HEK293 (cell line): Measurements from ENCODE around the gene GPATCH3.

Experiments
- CTCF ChIA-PET: fragments of 350-600 bp; formaldehyde crosslinking; extraction: SDS; loops from one replicate; lab custom pipeline; 2021; ENCODE audit warnings: antibody characterized with exemption; lab: Yijun Ruan, JAX
- POLR2A ChIA-PET: fragments of 300-600 bp; formaldehyde crosslinking; extraction: SDS; loops from one replicate; lab custom pipeline; 2020; ENCODE audit warnings: antibody characterized with exemption, inconsistent platforms; lab: Yijun Ruan, JAX
- H3K27ac ChIP-seq: fragments of 200-500 bp; sonication (Bioruptor generic); 2 replicates; pipeline ENCODE4 v1.5.1; 2014; ENCODE audit warnings: low read depth, low read length, control low read depth, inconsistent platforms; ENCODE audit errors: extremely low read depth
- H3K36me3 ChIP-seq, 2 experiments: fragments of 200-500 bp in 1 of 2; sonication (Bioruptor generic) in 1 of 2; 1 replicate in 1 of 2; 2 replicates in 1 of 2; pipeline ENCODE4 v1.5.1; 2014 to 2017; ENCODE audit warnings: inconsistent platforms in 2 of 2, low read length in 2 of 2; ENCODE audit not compliant: control insufficient read depth in 2 of 2, insufficient read depth in 1 of 2
- H3K4me1 ChIP-seq: fragments of 200-500 bp; sonication (Bioruptor generic); 2 replicates; pipeline ENCODE4 v1.5.1; 2014; ENCODE audit warnings: mild to moderate bottlenecking, low read length, inconsistent platforms; ENCODE audit not compliant: control insufficient read depth, insufficient read depth
- H3K4me3 ChIP-seq: 2 replicates; pipeline ENCODE4 v1.5.1; 2011; ENCODE audit warnings: low read depth, mild to moderate bottlenecking, control low read depth, low read length, moderate library complexity
- H3K9me3 ChIP-seq: fragments of 200-500 bp; sonication (Bioruptor generic); 2 replicates; pipeline ENCODE4 v1.5.1; 2014; ENCODE audit warnings: low read depth, low read length, inconsistent platforms; ENCODE audit not compliant: control insufficient read depth, insufficient read depth
- GFI1B ChIP-seq: fragments of 450-650 bp; formaldehyde crosslinking; IDR thresholded peaks from 2 replicates; pipeline ENCODE4 v1.5.1; 2016; ENCODE audit warnings: missing biosample characterization, missing genetic modification characterization
- RBAK ChIP-seq: fragments of 450-650 bp; formaldehyde crosslinking; IDR thresholded peaks from 2 replicates; pipeline ENCODE4 v1.5.1; 2016; ENCODE audit warnings: missing biosample characterization, missing genetic modification characterization
- SALL2 ChIP-seq: fragments of 450-650 bp; formaldehyde crosslinking; IDR thresholded peaks from 2 replicates; pipeline ENCODE4 v1.5.0; 2017; ENCODE audit warnings: missing biosample characterization, mild to moderate bottlenecking, missing genetic modification characterization, borderline replicate concordance
- TRIM28 ChIP-seq: IDR thresholded peaks from 2 replicates; pipeline ENCODE4 v1.6.1; 2011; ENCODE audit warnings: low read length, control low read depth, borderline replicate concordance
- ZBTB17 ChIP-seq: fragments of 450-650 bp; formaldehyde crosslinking; IDR thresholded peaks from 2 replicates; pipeline ENCODE4 v1.5.1; 2016; ENCODE audit warnings: missing biosample characterization, missing genetic modification characterization
- ZEB2 ChIP-seq: fragments of 450-650 bp; formaldehyde crosslinking; IDR thresholded peaks from 2 replicates; pipeline ENCODE4 v1.5.1; 2016; ENCODE audit warnings: missing biosample characterization, missing genetic modification characterization
- ZFP37 ChIP-seq: fragments of 450-650 bp; formaldehyde crosslinking; IDR thresholded peaks from 2 replicates; pipeline ENCODE4 v1.5.1; 2016; ENCODE audit warnings: missing biosample characterization, missing genetic modification characterization
- ZNF112 ChIP-seq: fragments of 450-650 bp; formaldehyde crosslinking; IDR thresholded peaks from 2 replicates; pipeline ENCODE4 v1.5.0; 2017; ENCODE audit warnings: missing biosample characterization, missing genetic modification characterization
- ZNF311 ChIP-seq: fragments of 450-650 bp; formaldehyde crosslinking; IDR thresholded peaks from 2 replicates; pipeline ENCODE4 v1.5.1; 2017; ENCODE audit warnings: missing biosample characterization, missing genetic modification characterization, borderline replicate concordance
- ZNF324 ChIP-seq: fragments of 450-650 bp; formaldehyde crosslinking; IDR thresholded peaks from 2 replicates; pipeline ENCODE4 v1.5.1; 2016; ENCODE audit warnings: missing biosample characterization, missing genetic modification characterization
- ZNF37A ChIP-seq: fragments of 450-650 bp; IDR thresholded peaks from 2 replicates; pipeline ENCODE4 v1.5.1; 2018; ENCODE audit warnings: missing biosample characterization, missing genetic modification characterization
- ZNF433 ChIP-seq: fragments of 450-650 bp; formaldehyde crosslinking; IDR thresholded peaks from 2 replicates; pipeline ENCODE4 v1.5.1; 2016; ENCODE audit warnings: missing biosample characterization, missing genetic modification characterization, low read depth
- ZNF610 ChIP-seq: fragments of 450-650 bp; formaldehyde crosslinking; IDR thresholded peaks from 2 replicates; pipeline ENCODE4 v1.5.1; 2016; ENCODE audit warnings: missing biosample characterization, missing genetic modification characterization, borderline replicate concordance
- ZSCAN16 ChIP-seq: fragments of 450-650 bp; formaldehyde crosslinking; IDR thresholded peaks from 2 replicates; pipeline ENCODE4 v1.5.1; 2016; ENCODE audit warnings: missing biosample characterization, missing genetic modification characterization
- TF ChIP-seq, protein P1 (sequence below): fragments of 450-650 bp; formaldehyde crosslinking; IDR thresholded peaks from 2 replicates; pipeline ENCODE4 v1.5.1; 2016; ENCODE audit warnings: missing biosample characterization, missing genetic modification characterization
- TF ChIP-seq, protein P2 (sequence below): sonication (generic); formaldehyde crosslinking; IDR thresholded peaks from 2 replicates; pipeline ENCODE4 v1.8.1; 2022; ENCODE audit warnings: mild to moderate bottlenecking, moderate library complexity, missing genetic modification reagents
- TF ChIP-seq, protein P3 (sequence below): fragments of 450-650 bp; formaldehyde crosslinking; IDR thresholded peaks from 2 replicates; pipeline ENCODE4 v1.5.1; 2016; ENCODE audit warnings: missing biosample characterization, missing genetic modification characterization, low read depth
- TF ChIP-seq, protein P4 (sequence below): fragments of 450-650 bp; formaldehyde crosslinking; IDR thresholded peaks from 2 replicates; pipeline ENCODE4 v1.5.1; 2016; ENCODE audit warnings: missing biosample characterization, missing genetic modification characterization, borderline replicate concordance
- TF ChIP-seq, protein P5 (sequence below): fragments of 450-650 bp; formaldehyde crosslinking; IDR thresholded peaks from 2 replicates; pipeline ENCODE4 v1.5.1; 2016; ENCODE audit warnings: missing biosample characterization, missing genetic modification characterization
- TF ChIP-seq, protein P6 (sequence below): fragments of 450-650 bp; formaldehyde crosslinking; IDR thresholded peaks from 2 replicates; pipeline ENCODE4 v1.5.1; 2016; ENCODE audit warnings: missing biosample characterization, missing genetic modification characterization

Gene GPATCH3

DNA sequence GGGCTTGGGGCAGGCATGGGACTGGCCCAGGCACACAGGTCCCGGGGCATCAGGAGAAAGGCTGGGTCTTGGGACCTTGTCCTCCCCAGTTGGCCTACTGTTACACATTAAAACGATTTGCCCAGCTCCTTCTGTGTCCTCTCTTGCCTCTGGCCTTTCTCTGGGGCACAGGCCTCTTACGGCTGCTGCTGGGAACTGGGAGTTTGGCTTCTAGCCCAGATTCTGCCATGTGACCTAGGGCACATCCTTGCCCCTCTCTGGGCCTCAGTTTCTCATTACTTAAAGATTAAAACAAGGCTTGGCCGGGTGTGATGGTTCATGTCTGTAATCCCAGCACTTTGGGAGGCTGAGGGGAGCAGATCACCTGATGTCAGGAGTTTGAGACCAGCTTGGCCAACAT is 46.0 kb upstream of the GPATCH3 start:
- CTCF ChIA-PET = interaction anchor here (0.7 to 1.4 kb wide), 2 partner anchors 17 to 52 kb away, joined by 3 read pairs; no protein-coding TSS in a partner anchor
- Histone ChIP-seq H3K27ac (no peak overlapping the region), H3K4me3 (no peak overlapping the region), H3K36me3 (peaks cover 30 to 66% of the 10 kb centered on the region in 2 experiments; a peak in 2 of 3 replicates), H3K4me1 (no peaks in the 10 kb centered on the region), H3K9me3 (no peaks in the 10 kb centered on the region)
- POLR2A ChIA-PET = no interaction called here
- no peak for TF ChIP-seq GFI1B (tag by site-specific recombination)
- TF ChIP-seq, all 188 proteins: peak for 0

DNA sequence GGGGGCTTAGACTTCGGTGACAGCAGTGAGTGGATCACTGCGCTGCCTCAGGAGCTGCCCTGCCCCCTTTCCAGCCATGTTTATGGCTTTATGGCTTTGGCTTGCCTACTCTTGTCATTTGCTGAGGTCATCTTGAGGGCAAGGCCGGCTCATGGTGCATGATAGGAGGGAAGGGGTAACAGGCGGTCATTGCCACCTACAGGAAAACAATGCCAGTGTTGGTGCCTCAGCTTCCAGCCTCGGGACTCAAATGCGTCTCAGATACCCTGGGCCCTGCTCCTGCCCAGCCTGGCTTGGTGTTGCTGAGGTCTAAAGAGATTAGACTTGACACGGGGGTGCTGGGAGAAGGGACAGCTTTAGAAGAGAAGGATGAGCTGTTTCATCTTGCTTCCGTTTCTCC is 45.5 kb upstream of the GPATCH3 start:
- Histone ChIP-seq H3K4me3 (no peak overlapping the region), H3K9me3 (no peaks in the 10 kb centered on the region), H3K36me3 (peaks cover 33 to 69% of the 10 kb centered on the region in 2 experiments; a peak in 2 of 3 replicates), H3K4me1 (no peaks in the 10 kb centered on the region), H3K27ac (no peak overlapping the region)
- ChIA-PET CTCF (interaction anchor here (1.4 kb wide), 1 partner anchor 52 kb away, joined by 3 read pairs; no protein-coding TSS in a partner anchor), POLR2A (no interaction called here)
- TF ChIP-seq, protein P1, sequence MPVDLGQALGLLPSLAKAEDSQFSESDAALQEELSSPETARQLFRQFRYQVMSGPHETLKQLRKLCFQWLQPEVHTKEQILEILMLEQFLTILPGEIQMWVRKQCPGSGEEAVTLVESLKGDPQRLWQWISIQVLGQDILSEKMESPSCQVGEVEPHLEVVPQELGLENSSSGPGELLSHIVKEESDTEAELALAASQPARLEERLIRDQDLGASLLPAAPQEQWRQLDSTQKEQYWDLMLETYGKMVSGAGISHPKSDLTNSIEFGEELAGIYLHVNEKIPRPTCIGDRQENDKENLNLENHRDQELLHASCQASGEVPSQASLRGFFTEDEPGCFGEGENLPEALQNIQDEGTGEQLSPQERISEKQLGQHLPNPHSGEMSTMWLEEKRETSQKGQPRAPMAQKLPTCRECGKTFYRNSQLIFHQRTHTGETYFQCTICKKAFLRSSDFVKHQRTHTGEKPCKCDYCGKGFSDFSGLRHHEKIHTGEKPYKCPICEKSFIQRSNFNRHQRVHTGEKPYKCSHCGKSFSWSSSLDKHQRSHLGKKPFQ (tag by site-specific recombination) = no peak
- no peak for TF ChIP-seq RBAK (tag by site-specific recombination)
- TF ChIP-seq, protein P2, sequence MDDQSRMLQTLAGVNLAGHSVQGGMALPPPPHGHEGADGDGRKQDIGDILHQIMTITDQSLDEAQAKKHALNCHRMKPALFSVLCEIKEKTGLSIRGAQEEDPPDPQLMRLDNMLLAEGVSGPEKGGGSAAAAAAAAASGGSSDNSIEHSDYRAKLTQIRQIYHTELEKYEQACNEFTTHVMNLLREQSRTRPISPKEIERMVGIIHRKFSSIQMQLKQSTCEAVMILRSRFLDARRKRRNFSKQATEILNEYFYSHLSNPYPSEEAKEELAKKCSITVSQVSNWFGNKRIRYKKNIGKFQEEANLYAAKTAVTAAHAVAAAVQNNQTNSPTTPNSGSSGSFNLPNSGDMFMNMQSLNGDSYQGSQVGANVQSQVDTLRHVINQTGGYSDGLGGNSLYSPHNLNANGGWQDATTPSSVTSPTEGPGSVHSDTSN (CRISPR knock-in tag) = no peak
- TF ChIP-seq, protein P3, sequence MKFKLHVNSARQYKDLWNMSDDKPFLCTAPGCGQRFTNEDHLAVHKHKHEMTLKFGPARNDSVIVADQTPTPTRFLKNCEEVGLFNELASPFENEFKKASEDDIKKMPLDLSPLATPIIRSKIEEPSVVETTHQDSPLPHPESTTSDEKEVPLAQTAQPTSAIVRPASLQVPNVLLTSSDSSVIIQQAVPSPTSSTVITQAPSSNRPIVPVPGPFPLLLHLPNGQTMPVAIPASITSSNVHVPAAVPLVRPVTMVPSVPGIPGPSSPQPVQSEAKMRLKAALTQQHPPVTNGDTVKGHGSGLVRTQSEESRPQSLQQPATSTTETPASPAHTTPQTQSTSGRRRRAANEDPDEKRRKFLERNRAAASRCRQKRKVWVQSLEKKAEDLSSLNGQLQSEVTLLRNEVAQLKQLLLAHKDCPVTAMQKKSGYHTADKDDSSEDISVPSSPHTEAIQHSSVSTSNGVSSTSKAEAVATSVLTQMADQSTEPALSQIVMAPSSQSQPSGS (tag by site-specific recombination) = no peak
- TF ChIP-seq SALL2 (tag by site-specific recombination) = no peak
- no peak for TF ChIP-seq ZNF324 (tag by site-specific recombination)
- TF ChIP-seq ZNF112 = no peak
- TF ChIP-seq ZBTB17 (tag by site-specific recombination) = no peak
- TF ChIP-seq TRIM28 = no peak
- TF ChIP-seq ZNF311 (tag by site-specific recombination) = no peak
- TF ChIP-seq ZSCAN16 (tag by site-specific recombination) = no peak

DNA sequence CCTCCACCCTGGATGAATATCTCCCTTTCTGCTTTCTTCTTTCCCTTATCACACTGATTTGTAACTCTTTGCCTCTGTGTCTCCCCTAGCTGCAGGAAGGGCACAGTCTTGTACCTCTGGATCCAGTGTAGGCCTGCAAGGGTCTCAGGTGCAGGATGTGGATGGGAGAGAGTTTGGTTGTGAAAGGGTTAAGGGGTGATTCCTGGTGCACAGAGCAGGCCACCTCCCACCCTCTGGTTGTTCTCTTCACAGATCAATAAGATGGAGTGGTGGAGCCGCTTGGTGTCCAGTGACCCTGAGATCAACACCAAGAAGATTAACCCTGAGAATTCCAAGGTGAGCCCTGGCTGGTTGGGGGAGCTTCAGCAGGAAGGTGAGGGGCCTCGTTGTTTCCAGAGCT is 44.9 kb upstream of the GPATCH3 start:
- TF ChIP-seq, protein P4, sequence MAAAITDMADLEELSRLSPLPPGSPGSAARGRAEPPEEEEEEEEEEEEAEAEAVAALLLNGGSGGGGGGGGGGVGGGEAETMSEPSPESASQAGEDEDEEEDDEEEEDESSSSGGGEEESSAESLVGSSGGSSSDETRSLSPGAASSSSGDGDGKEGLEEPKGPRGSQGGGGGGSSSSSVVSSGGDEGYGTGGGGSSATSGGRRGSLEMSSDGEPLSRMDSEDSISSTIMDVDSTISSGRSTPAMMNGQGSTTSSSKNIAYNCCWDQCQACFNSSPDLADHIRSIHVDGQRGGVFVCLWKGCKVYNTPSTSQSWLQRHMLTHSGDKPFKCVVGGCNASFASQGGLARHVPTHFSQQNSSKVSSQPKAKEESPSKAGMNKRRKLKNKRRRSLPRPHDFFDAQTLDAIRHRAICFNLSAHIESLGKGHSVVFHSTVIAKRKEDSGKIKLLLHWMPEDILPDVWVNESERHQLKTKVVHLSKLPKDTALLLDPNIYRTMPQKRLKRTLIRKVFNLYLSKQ = no peak
- TF ChIP-seq, protein P5, sequence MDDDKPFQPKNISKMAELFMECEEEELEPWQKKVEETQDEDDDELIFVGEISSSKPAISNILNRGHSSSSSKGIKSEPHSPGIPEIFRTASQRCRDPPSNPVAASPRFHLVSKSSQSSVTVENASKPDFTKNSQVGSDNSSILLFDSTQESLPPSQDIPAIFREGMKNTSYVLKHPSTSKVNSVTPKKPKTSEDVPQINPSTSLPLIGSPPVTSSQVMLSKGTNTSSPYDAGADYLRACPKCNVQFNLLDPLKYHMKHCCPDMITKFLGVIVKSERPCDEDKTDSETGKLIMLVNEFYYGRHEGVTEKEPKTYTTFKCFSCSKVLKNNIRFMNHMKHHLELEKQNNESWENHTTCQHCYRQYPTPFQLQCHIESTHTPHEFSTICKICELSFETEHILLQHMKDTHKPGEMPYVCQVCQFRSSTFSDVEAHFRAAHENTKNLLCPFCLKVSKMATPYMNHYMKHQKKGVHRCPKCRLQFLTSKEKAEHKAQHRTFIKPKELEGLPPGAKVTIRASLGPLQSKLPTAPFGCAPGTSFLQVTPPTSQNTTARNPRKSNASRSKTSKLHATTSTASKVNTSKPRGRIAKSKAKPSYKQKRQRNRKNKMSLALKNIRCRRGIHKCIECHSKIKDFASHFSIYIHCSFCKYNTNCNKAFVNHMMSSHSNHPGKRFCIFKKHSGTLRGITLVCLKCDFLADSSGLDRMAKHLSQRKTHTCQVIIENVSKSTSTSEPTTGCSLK (tag by site-specific recombination) = no peak
- no peak for TF ChIP-seq ZNF37A (tag by site-specific recombination)
- TF ChIP-seq, protein P6, sequence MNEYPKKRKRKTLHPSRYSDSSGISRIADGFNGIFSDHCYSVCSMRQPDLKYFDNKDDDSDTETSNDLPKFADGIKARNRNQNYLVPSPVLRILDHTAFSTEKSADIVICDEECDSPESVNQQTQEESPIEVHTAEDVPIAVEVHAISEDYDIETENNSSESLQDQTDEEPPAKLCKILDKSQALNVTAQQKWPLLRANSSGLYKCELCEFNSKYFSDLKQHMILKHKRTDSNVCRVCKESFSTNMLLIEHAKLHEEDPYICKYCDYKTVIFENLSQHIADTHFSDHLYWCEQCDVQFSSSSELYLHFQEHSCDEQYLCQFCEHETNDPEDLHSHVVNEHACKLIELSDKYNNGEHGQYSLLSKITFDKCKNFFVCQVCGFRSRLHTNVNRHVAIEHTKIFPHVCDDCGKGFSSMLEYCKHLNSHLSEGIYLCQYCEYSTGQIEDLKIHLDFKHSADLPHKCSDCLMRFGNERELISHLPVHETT (tag by site-specific recombination) = no peak
- TF ChIP-seq ZNF610 (tag by site-specific recombination) = no peak
- TF ChIP-seq ZEB2 (tag by site-specific recombination) = no peak
- TF ChIP-seq ZFP37 (tag by site-specific recombination) = no peak
- TF ChIP-seq ZNF433 (tag by site-specific recombination) = no peak
- CTCF ChIA-PET = interaction anchor here (0.6 to 1.4 kb wide), 2 partner anchors 13 to 53 kb away, joined by 3 read pairs; no protein-coding TSS in a partner anchor
- H3K27ac ChIP-seq = no peak overlapping the region
- H3K4me1 ChIP-seq = no peaks in the 10 kb centered on the region
- no peak overlapping the region for H3K4me3 ChIP-seq
- POLR2A ChIA-PET = no interaction called here
- H3K9me3 ChIP-seq = no peaks in the 10 kb centered on the region
- peaks cover 33 to 73% of the 10 kb centered on the region in 2 experiments; a peak in 2 of 3 replicates for H3K36me3 ChIP-seq
